Measurements from ENCODE around the gene CD40.
"Not testable (repeated sequence)": the region's sequence is repeated elsewhere in the genome, so short reads cannot be mapped to it uniquely, and the experiment has no call there.

CD40 gene

DNA sequence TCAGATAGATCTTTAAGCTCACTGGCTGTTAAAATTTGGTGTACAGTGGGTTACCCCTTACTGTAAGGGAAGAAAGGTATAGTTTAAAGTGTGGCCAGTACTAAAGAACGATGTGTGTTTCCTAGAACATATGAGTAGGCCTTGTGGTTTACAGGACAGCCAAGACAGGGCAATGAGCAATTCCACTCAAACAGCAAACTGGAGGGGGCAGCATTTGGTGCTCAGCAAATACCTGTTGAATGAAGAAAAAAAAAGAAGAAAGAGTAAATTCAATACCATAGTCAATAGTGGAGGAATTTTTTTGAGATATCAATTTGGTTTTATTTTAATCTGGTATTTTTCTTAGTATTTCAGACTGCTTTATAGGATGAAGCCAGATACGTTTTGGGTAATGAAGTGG is 24.6 kb upstream of the CD40 start:
- no peak for TF ChIP-seq SPI1 (IDR thresholded peaks at IDR 0.05; ENCODE audit: low read depth, low read length)
- no peak for TF ChIP-seq PAX5 (IDR thresholded peaks at IDR 0.05; ENCODE audit: insufficient read depth, low read length, severe bottlenecking)
- no peak for TF ChIP-seq POU2F2 (IDR thresholded peaks at IDR 0.05; ENCODE audit: low read depth, low read length)

DNA sequence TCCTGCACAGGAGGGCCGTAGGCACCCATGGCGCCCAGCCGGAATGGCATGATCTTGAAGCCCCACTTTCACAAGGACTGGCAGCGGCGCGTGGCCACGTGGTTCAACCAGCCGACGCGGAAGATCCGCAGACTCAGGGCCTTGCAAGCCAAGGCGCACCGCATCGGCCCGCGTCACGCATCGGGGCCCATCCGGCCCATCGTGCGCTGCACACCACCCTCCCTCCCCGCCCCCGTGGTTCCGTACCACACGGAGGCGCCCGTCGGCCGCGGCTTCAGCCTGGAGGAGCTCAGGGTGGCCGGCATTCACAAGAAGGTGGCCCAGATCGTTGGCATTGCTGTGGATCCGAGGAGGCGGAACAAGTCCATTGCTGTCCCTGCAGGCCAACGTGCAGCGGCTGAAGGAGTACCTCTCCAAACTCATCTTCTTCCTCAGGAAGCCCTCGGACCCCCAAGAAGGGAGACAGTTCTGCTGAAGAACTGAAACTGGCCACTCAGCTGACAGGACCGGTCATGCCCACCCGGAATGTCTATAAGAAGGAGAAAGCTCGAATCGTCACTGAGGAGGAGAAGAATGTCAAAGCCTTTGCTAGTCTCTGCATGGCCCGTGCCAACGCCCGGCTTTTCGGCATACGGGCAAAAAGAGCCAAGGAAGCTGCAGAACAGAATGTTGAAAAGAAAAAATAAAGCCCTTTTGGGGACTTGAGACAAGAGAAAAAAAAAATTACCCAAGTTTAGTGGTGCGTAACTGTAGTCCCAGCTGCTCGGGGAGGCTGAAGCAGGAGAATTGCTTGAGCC is 18.4 kb upstream of the CD40 start:
- peak; percentile 76 for FAIRE-seq
- TF ChIP-seq POLR2AphosphoS5 (IDR thresholded peaks at IDR 0.05; ENCODE audit: low read depth, low read length), result no peak
- peak; percentile 51 for TF ChIP-seq PAX5 (IDR thresholded peaks at IDR 0.05; ENCODE audit: insufficient read depth, low read length, severe bottlenecking)
- DNase-seq (ENCODE audit: insufficient read length, low spot score), result no peak

More for the DNA sequence above, 24.6 kb upstream of the CD40 start:
- FAIRE-seq, result no peak
- DNase-seq (ENCODE audit: insufficient read length, low spot score), result no peak

DNA sequence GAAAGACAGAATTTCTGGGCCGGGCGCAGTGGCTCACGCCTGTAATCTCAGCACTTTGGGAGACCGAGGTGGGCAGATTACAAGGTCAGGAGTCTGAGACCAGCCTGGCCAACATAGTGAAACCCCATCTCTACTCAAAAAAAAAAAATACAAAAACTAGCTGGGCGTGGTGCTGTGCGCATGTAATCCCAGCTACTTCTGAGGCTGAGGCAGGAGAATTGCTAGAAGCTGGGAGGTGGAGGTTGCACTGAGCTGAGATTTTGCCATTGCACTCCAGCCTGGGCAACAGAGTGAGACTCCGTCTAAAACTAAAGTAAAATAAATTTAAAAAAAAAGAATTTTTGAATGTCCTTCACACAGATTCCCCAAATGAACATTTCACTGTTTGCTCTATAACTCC is 17.7 kb upstream of the CD40 start:
- not testable (repeated sequence) for DNase-seq (ENCODE audit: insufficient read length, low spot score); FAIRE-seq

DNA sequence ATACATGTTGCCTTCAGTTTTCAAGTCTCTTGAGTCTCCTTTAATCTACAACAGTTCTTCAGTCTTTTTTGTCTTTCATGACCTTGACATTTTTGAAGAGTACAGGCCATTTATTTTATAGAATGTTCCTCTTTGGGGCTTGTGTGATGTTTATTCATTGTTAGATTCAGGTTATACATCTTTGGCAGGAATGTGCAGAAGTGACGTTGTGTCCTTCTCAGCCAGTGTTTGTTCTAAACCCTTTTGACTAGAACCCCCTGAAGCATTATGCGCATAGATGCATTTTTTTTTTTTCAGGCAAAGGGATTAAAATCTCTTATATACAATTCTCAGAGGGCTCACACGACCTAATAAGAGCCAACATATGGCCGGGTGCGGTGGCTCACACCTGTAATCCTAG is 17.1 kb upstream of the CD40 start:
- FAIRE-seq (no peak), DNase-seq (ENCODE audit: insufficient read length, low spot score) (no peak)
- no peak for TF ChIP-seq SPI1 (IDR thresholded peaks at IDR 0.05; ENCODE audit: low read depth, low read length)
- no peak for TF ChIP-seq PAX5 (IDR thresholded peaks at IDR 0.05; ENCODE audit: insufficient read depth, low read length, severe bottlenecking)
- no peak for TF ChIP-seq POLR2A (IDR thresholded peaks at IDR 0.05; ENCODE audit: low read depth, low read length)
- TF ChIP-seq POLR2AphosphoS5 (IDR thresholded peaks at IDR 0.05; ENCODE audit: low read depth, low read length), result no peak
- no peak for TF ChIP-seq POU2F2 (IDR thresholded peaks at IDR 0.05; ENCODE audit: low read depth, low read length)
- no peak for TF ChIP-seq TAF1 (IDR thresholded peaks at IDR 0.05; ENCODE audit: low read depth, low read length)

- FAIRE-seq (no peak), DNase-seq (ENCODE audit: insufficient read length, low spot score) (no peak)
- no peak for TF ChIP-seq POLR2A (IDR thresholded peaks at IDR 0.05; ENCODE audit: low read depth, low read length)
- no peak for TF ChIP-seq POU2F2 (IDR thresholded peaks at IDR 0.05; ENCODE audit: low read depth, low read length)
- no peak for TF ChIP-seq SPI1 (IDR thresholded peaks at IDR 0.05; ENCODE audit: low read depth, low read length)
- no peak for TF ChIP-seq PAX5 (IDR thresholded peaks at IDR 0.05; ENCODE audit: insufficient read depth, low read length, severe bottlenecking)
- no peak for TF ChIP-seq TAF1 (IDR thresholded peaks at IDR 0.05; ENCODE audit: low read depth, low read length)
- no peak for TF ChIP-seq POLR2AphosphoS5 (IDR thresholded peaks at IDR 0.05; ENCODE audit: low read depth, low read length)
These were observed 16.2 kb upstream of the CD40 start for GRCh38 chr20:46101957-46102356.

- TF ChIP-seq POU2F2 (IDR thresholded peaks at IDR 0.05; ENCODE audit: low read depth, low read length) (no peak), POLR2A (IDR thresholded peaks at IDR 0.05; ENCODE audit: low read depth, low read length) (no peak), TAF1 (IDR thresholded peaks at IDR 0.05; ENCODE audit: low read depth, low read length) (no peak), POLR2AphosphoS5 (IDR thresholded peaks at IDR 0.05; ENCODE audit: low read depth, low read length) (no peak), SPI1 (IDR thresholded peaks at IDR 0.05; ENCODE audit: low read depth, low read length) (no peak), PAX5 (IDR thresholded peaks at IDR 0.05; ENCODE audit: insufficient read depth, low read length, severe bottlenecking) (no peak)
- DNase-seq (ENCODE audit: insufficient read length, low spot score) (no peak), FAIRE-seq (no peak)
These were observed 15.2 kb upstream of the CD40 start for GRCh38 chr20:46102940-46103339.

DNA sequence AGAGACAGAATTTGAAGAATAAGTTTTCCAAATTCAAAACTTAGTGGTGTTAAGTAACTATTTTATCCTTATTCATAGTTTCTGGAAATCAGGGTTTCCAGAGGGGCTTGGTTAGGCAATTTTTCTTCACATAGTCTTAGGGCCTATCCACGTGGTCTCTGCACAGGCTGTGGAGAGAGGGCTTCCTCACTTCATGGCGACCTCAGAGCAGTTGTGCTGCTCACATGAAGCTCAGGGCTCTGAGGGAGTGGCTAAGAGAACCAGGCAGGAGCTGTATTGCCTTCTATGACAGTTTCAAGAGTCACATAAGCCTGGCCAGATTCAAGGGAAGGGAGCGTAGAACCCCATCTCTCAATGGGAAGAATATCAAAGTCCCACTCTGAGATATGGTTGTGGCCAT is 13.9 kb upstream of the CD40 start:
- no peak for DNase-seq (ENCODE audit: insufficient read length, low spot score)
- TF ChIP-seq PAX5 (IDR thresholded peaks at IDR 0.05; ENCODE audit: insufficient read depth, low read length, severe bottlenecking) (no peak), TAF1 (IDR thresholded peaks at IDR 0.05; ENCODE audit: low read depth, low read length) (no peak), POU2F2 (IDR thresholded peaks at IDR 0.05; ENCODE audit: low read depth, low read length) (no peak), POLR2AphosphoS5 (IDR thresholded peaks at IDR 0.05; ENCODE audit: low read depth, low read length) (no peak), POLR2A (IDR thresholded peaks at IDR 0.05; ENCODE audit: low read depth, low read length) (no peak), SPI1 (IDR thresholded peaks at IDR 0.05; ENCODE audit: low read depth, low read length) (no peak)
- FAIRE-seq, result no peak

GRCh38 chr20:46107061-46107460 is 11.1 kb upstream of the CD40 start:
- TF ChIP-seq TAF1 (IDR thresholded peaks at IDR 0.05; ENCODE audit: low read depth, low read length), result no peak
- TF ChIP-seq POLR2AphosphoS5 (IDR thresholded peaks at IDR 0.05; ENCODE audit: low read depth, low read length), result no peak
- no peak for TF ChIP-seq POU2F2 (IDR thresholded peaks at IDR 0.05; ENCODE audit: low read depth, low read length)
- no peak for TF ChIP-seq PAX5 (IDR thresholded peaks at IDR 0.05; ENCODE audit: insufficient read depth, low read length, severe bottlenecking)
- no peak for TF ChIP-seq SPI1 (IDR thresholded peaks at IDR 0.05; ENCODE audit: low read depth, low read length)
- TF ChIP-seq POLR2A (IDR thresholded peaks at IDR 0.05; ENCODE audit: low read depth, low read length), result no peak
- no peak for DNase-seq (ENCODE audit: insufficient read length, low spot score)
- FAIRE-seq, result no peak

DNA sequence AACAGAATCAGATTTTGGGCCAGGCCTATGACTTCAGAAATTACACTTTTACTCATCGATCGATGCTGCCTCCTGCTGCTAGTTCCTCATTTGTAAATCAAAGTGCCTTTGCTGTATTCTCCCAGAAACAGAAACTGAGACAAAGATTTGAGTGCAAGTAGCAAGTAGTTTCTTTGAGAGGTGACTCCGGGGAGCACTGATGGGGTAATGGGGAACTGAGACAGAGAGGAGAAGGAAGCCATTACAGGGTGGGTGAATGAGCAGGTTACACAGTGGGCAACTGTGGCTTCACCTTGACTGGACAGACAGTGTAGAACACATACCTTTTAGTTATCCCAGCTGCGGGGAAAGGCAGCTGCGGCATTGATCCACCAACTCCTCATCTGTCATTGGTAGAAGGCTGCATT is 9.7 kb upstream of the CD40 start:
- FAIRE-seq, result peak; percentile 94
- TF ChIP-seq SPI1 (IDR thresholded peaks at IDR 0.05; ENCODE audit: low read depth, low read length), result peak; percentile 96
- no peak for TF ChIP-seq POU2F2 (IDR thresholded peaks at IDR 0.05; ENCODE audit: low read depth, low read length)
- TF ChIP-seq POLR2A (IDR thresholded peaks at IDR 0.05; ENCODE audit: low read depth, low read length), result peak; percentile 41; the same call in 1 of the 2 replicates
- no peak for TF ChIP-seq TAF1 (IDR thresholded peaks at IDR 0.05; ENCODE audit: low read depth, low read length)
- TF ChIP-seq PAX5 (IDR thresholded peaks at IDR 0.05; ENCODE audit: insufficient read depth, low read length, severe bottlenecking), result no peak
- no peak for TF ChIP-seq POLR2AphosphoS5 (IDR thresholded peaks at IDR 0.05; ENCODE audit: low read depth, low read length)
- no peak for DNase-seq (ENCODE audit: insufficient read length, low spot score)

DNA sequence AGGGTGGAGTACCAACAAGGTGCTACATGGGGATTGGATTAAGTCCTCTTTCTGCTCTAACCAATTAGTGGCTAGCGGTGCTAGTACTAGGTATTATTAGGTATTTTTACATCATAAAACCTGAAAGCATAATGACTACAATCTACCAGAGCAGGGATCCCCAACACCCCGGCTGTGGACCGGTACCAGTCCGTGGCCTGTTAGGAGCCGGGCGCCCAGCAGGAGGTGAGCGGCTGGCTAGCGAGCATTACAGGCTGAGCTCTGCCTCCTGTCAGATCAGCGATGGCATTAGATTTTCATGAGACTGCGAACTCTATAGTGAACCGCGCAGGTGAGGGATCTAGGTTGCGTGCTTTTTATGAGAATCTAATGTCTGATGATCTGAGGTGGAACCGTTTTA is 9.1 kb upstream of the CD40 start:
- TF ChIP-seq SPI1 (IDR thresholded peaks at IDR 0.05; ENCODE audit: low read depth, low read length) (no peak), POU2F2 (IDR thresholded peaks at IDR 0.05; ENCODE audit: low read depth, low read length) (no peak), PAX5 (IDR thresholded peaks at IDR 0.05; ENCODE audit: insufficient read depth, low read length, severe bottlenecking) (no peak), TAF1 (IDR thresholded peaks at IDR 0.05; ENCODE audit: low read depth, low read length) (no peak), POLR2A (IDR thresholded peaks at IDR 0.05; ENCODE audit: low read depth, low read length) (no peak)
- DNase-seq (ENCODE audit: insufficient read length, low spot score) (no peak), FAIRE-seq (no peak)

Measured in GM12891 (cell line).